Thyroid gland (tissue), 4 donors: ENCODE results near the gene INPP4B.

Source experiments
- CTCF ChIP-seq, 6 experiments: fragments of 200-600 bp in 3 of 6; fragments of 450-650 bp in 3 of 6; sonication (generic) in 3 of 6; IDR thresholded peaks; one replicate each; pipeline ENCODE4 v1.5.1; 2016 to 2019; ENCODE audit warnings: antibody characterized with exemption in 6 of 6, mild to moderate bottlenecking in 2 of 6, inconsistent platforms in 1 of 6, moderate library complexity in 1 of 6
- POLR2A ChIP-seq, 2 donors: fragments of 450-650 bp; IDR thresholded peaks; one replicate each; pipeline ENCODE4 v1.6.1; 2017; ENCODE audit warnings: antibody characterized with exemption in 2 of 2, mild to moderate bottlenecking in 2 of 2, moderate library complexity in 1 of 2

GRCh38 chr4:142005519-142005918 lies 840.6 kb downstream of the INPP4B start:
- no peak for TF ChIP-seq CTCF (IDR thresholded peaks at IDR 0.05)
- no peak for TF ChIP-seq POLR2A (IDR thresholded peaks at IDR 0.05)
